DMS53 (cell line): ENCODE data around the gene MOCOS.
A peak's percentile ranks its signal among the peaks of the same experiment; 100 is the strongest.

Source experiments
- DNase-seq: peaks from one replicate; lab custom pipeline; 2025; lab: John Stamatoyannopoulos, UW

MOCOS gene

GRCh38 chr18:36177913-36178312 lies 9.4 kb upstream of the MOCOS start:
- no peak for DNase-seq

GRCh38 chr18:36179562-36180355 lies 7.5 kb upstream of the MOCOS start:
- no peak for DNase-seq

DNA sequence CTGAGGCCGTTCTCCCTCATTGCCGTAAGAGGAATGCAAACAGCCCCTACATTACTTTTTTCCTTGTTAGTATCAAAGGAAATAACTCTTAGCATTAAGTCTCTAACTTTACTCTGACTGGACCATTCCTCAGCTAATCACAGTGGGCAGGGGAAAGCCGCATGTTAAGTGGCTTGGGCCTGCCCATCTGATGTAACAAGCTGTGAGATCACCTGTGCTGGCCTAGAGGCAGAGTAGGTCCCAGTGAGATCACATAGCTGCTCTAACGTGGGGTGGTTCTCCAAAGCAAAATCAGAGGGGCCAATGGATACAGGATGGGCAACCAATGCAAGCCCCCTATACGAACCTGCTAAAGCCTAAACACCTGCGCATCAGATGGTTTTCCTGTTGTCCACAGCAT lies 5.9 kb upstream of the MOCOS start:
- DNase-seq = no peak

DNA sequence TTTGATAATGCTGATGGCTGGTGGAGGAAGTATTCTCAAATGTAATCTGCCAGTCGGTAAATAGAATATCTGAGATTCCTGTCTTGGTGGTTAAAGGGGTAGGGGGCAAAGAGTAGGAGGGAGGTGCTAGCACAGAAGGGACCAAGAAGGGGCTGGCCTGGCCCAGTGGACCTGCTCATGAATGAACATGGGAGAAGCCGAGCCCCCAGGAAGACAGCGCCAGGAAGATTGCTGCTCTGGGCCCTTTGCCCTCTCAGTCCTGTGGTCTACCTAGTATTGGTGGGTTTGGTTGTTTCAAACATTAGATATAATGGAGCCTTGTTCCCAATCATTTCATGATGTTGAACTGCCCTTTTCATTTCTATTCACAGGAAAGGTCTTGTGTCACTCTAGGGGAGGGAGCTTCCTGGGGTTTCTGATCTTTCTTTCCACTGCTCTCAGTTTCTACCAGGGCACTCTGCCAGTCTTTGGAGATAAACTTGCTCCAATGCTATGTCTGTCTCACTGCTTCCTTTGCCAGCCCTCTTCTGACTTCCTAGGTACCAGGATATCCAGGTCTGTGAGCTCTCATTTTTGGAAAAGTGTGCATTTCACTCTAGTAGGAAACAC lies 5.3 kb upstream of the MOCOS start:
- DNase-seq = no peak

- DNase-seq = no peak
Measured at GRCh38 chr18:36183033-36183432, 4.3 kb upstream of the MOCOS start.

GRCh38 chr18:36183987-36184386 lies 3.3 kb upstream of the MOCOS start:
- DNase-seq = no peak

DNA sequence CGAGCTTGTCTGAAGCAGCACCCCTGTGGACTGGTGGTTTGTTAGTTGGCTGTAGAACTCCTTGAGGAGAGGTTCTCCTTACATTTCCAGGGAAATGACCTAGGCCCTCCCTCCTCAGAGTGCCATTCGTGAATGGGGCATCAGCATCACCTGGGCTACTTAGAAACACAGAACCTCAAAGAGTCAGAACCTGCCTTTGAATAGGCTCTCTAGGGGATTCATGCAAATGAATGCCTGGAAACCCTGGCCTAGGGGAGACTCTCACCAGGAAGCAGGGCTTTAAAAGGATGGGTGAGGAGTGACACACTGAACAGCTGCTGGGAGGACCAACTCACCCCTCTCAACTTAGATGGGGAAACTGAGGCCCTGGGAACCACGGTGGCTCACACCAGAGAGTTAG lies 2.1 kb upstream of the MOCOS start:
- peak; percentile 9 for DNase-seq

- peak; percentile 37 for DNase-seq
Measured at GRCh38 chr18:36185901-36186460, 1.3 kb upstream of the MOCOS start.

- DNase-seq = peak; percentile 69
Measured at GRCh38 chr18:36186461-36187192, 670 bp upstream of the MOCOS start.

DNA sequence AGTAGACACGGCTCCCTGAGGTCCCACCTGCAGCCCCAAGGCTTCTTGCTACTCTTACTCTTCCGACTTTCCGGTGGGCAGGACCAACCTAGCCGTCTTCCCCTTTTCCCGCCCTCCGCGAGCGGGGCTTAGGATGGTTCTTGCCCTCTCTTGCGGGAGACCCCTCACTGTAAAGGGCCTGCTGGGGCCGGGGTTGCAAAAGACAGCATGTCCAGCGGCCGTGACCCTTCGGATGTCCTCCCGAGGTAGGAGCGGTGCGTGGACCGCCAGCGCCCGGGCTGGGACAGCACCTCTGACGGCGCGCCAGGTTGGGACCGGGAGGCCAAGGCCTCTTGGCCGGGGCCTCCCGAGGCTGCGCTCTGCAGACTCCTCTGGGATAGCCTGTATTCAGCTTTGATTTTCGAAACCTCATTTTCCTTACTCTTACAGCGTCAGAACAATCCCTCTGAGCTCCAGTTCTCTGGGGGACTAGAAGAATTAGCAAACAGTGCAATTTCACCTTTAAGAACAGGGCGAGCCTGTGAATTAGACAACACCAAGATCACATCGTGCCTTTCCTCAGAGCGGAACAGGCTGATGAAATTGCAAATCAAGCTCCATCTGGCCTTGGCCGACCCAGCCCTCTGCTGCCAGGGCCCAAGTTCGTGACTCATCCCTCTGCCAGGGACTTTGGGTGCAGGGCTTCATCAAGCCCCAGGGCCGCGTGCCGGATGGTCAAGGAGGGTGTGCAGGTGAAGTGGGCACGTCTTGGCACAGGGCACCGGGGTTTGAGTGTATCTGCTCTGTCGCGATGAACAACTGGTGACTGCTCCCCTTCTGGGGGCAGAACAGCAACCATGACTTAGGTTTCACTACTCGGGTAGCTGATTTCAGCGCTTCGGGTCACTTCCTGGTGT lies 777 bp downstream of the MOCOS start:
- DNase-seq = peak; percentile 66

DNA sequence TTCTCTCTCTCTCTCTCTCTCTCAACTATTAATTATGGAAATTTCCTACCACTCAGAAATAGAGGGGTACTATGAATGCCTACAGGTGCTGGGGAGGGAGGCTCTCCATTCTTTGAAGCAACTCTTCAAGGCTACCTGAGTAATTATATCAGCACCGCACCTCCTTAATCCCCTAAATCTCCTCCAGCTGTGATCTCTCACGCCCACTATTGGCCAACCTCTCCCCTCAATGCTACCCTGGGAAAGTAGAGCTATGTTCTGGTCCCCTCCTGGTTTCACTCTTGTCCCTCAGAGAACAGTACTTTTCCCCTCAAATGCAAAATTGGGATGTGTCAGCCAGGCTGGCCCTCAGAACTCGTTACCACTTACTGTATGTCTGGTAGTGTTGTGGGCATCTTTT lies 1.6 kb downstream of the MOCOS start:
- DNase-seq = no peak

GRCh38 chr18:36189486-36189885 lies 2.2 kb downstream of the MOCOS start:
- no peak for DNase-seq

GRCh38 chr18:36191286-36191685 lies 4.0 kb downstream of the MOCOS start:
- no peak for DNase-seq

- DNase-seq = no peak
Measured at GRCh38 chr18:36191711-36192110, 4.4 kb downstream of the MOCOS start.

GRCh38 chr18:36194600-36195315 lies 7.5 kb downstream of the MOCOS start:
- no peak for DNase-seq

GRCh38 chr18:36195427-36196122 lies 8.3 kb downstream of the MOCOS start:
- no peak for DNase-seq

DNA sequence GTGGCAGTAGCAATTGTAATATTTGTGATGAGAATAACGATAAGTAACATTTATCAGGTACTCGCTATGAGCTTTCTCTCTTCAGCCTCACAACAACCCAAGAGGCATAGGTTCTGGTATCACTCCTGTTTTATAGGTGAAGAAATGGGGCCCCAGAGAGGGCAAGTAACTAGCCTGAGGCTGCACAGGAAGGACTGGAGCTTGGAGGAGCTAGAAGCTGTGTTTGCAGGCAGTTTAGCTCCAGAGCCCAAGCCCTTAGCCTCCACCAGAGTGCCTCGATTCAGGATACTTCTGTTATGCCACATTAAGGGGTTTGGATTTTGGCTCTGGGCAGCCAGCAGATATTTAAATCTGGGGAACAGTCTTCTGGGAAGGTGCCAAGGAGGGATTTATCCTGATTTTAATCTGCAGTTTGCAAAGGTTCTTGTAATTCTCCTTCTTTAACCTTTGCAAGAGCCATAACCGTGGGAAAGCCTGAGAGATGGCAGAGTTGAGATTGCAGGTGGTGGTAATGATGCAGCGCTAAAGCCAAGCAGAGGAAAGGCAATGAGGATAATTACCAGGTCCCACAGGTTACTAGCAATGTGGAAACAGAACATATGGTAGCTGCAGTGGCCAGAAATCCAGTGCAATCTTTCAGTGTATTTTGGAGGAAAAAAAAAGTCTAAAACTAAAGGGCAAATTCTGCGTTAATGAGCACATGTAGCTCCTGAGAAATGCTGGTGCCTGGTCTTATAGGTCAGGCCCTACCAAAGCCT lies 9.1 kb downstream of the MOCOS start:
- DNase-seq = no peak

- no peak for DNase-seq
Measured at GRCh38 chr18:36197511-36198166, 10.3 kb downstream of the MOCOS start.

DNA sequence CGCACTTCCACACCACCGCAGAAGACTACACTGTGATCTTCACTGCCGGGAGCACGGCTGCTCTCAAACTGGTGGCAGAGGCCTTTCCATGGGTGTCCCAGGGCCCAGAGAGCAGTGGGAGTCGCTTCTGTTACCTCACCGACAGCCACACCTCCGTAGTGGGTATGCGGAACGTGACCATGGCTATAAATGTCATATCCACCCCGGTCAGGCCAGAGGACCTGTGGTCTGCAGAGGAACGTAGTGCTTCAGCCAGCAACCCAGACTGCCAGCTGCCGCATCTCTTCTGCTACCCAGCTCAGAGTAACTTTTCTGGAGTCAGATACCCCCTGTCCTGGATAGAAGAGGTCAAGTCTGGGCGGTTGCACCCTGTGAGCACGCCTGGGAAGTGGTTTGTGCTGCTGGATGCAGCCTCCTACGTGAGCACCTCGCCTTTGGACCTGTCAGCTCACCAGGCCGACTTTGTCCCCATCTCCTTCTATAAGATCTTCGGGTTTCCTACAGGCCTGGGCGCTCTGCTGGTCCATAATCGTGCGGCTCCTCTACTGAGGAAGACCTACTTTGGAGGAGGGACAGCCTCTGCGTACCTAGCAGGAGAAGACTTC lies 12.5 kb downstream of the MOCOS start:
- no peak for DNase-seq
